TTC549 (cell line): ENCODE data around the gene GPSM1.
"Not testable (repeated sequence)": the region's sequence is repeated elsewhere in the genome, so short reads cannot be mapped to it uniquely, and the experiment has no call there.

Experiments
- FAIRE-seq: peaks from 2 replicates; lab custom pipeline; 2012; peaks lifted over from hg19 to GRCh38; lab: Jason Lieb, UNC

GPSM1 gene

GRCh38 chr9:136397643-136398042 lies 70.3 kb downstream of the GPSM1 start:
- FAIRE-seq = no peak

GRCh38 chr9:136398286-136398685 lies 70.9 kb downstream of the GPSM1 start:
- no peak for FAIRE-seq

GRCh38 chr9:136399176-136400037 lies 72.1 kb downstream of the GPSM1 start:
- FAIRE-seq = no peak

GRCh38 chr9:136400038-136400834 lies 72.9 kb downstream of the GPSM1 start, which contains the start of gene SNAPC4:
Gene SNAPC4 (minus strand): TSS chr9:136400170. CDS start chr9:136398428, 1,742 bp downstream.
- no peak for FAIRE-seq

- no peak for FAIRE-seq
These were observed 74.0 kb downstream of the GPSM1 start for GRCh38 chr9:136401173-136401922.

GRCh38 chr9:136402067-136402466 lies 74.7 kb downstream of the GPSM1 start:
- no peak for FAIRE-seq

GRCh38 chr9:136403538-136403914 lies 76.2 kb downstream of the GPSM1 start:
- FAIRE-seq = no peak

GRCh38 chr9:136403915-136404800 lies 76.8 kb downstream of the GPSM1 start:
- FAIRE-seq = no peak

GRCh38 chr9:136404801-136405136 lies 77.4 kb downstream of the GPSM1 start:
- no peak for FAIRE-seq

- no peak for FAIRE-seq
These were observed 78.1 kb downstream of the GPSM1 start for GRCh38 chr9:136405481-136405880.

- not testable (repeated sequence) for FAIRE-seq
These were observed 78.6 kb downstream of the GPSM1 start for GRCh38 chr9:136405904-136406303.

GRCh38 chr9:136407061-136407460 lies 79.7 kb downstream of the GPSM1 start:
- not testable (repeated sequence) for FAIRE-seq

- FAIRE-seq = no peak
These were observed 80.6 kb downstream of the GPSM1 start for GRCh38 chr9:136407911-136408310.
